ENCODE measurements around the gene HIC2.
"Not testable (repeated sequence)": the region's sequence is repeated elsewhere in the genome, so short reads cannot be mapped to it uniquely, and the experiment has no call there.

The HIC2 gene

GRCh38 chr22:21451545-21452520, 34.7 kb downstream of the HIC2 start:
- DNase-seq, result no peak

- DNase-seq, result not testable (repeated sequence)
Measured at GRCh38 chr22:21452666-21453065, 35.5 kb downstream of the HIC2 start.

DNA sequence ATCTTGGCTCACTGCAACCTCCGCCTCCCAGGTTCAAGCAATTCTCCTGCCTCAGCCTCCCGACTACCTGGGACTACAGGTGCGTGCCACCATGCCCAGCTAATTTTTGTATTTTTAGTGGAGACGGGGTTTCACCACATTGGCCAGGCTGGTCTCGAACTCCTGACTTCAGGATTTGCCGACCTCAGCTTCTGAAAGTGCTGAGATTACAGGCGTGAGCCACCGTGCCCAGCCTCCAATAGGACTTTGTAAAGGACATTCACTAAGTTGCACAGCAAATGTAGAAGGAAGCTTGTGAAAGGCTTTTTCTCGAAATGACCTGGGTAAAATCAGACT, 37.8 kb downstream of the HIC2 start:
- DNase-seq, result not testable (repeated sequence)

GRCh38 chr22:21455334-21456089, 38.3 kb downstream of the HIC2 start:
- no peak for DNase-seq

GRCh38 chr22:21457023-21457787, 40.0 kb downstream of the HIC2 start:
- no peak for DNase-seq

- not testable (repeated sequence) for DNase-seq
Measured at GRCh38 chr22:21462672-21463071, 45.5 kb downstream of the HIC2 start.

- DNase-seq, result not testable (repeated sequence)
Measured at GRCh38 chr22:21467337-21468193, 50.4 kb downstream of the HIC2 start, which contains the start of gene TMEM191C. TMEM191C (plus strand) TSS chr22:21467387; CDS start chr22:21467460, 73 bp downstream.

DNA sequence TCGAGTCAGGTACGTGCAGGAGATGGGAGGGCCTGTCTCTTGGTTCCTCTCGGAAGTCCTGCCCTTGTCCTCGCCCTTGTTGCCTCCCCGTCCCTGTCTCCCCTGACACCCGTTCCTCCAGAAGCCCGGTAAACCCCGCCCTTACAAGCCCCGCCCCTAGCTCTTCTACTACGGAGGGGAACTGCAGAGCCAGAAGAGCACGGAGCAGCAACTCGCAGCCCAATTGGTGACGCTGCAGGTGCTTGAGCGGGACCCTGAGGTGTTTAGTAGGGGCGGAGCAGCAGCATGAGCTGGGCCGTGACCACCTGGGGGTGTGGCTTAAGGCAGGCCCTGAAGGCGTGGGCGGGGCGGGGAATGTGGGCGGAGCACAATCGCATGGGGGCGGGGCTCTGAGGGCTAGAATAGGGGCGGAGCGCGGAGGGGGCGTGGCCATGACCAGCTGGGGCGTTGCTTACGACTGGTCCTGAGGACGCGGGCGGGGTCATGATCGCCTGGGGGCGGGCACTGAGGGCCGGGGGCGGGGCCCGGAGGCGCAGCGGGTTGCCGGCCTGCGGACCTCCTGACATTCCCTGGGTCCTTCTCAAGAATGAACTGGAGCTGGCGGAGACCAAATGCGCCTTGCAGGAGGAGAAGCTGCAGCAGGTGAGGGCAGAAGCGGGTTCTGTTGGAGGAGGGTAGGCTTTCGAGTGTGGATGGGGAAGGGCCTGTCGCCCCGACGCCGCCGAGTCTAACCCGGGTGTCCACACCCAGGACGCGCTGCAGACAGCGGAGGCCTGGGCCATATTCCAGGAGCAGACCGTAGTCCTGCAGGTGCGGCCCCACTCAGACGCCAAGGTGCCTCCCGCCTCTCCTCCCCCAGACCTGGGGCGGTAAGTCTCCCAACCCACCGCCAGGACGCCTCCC, 51.3 kb downstream of the HIC2 start:
- DNase-seq, result not testable (repeated sequence)

DNA sequence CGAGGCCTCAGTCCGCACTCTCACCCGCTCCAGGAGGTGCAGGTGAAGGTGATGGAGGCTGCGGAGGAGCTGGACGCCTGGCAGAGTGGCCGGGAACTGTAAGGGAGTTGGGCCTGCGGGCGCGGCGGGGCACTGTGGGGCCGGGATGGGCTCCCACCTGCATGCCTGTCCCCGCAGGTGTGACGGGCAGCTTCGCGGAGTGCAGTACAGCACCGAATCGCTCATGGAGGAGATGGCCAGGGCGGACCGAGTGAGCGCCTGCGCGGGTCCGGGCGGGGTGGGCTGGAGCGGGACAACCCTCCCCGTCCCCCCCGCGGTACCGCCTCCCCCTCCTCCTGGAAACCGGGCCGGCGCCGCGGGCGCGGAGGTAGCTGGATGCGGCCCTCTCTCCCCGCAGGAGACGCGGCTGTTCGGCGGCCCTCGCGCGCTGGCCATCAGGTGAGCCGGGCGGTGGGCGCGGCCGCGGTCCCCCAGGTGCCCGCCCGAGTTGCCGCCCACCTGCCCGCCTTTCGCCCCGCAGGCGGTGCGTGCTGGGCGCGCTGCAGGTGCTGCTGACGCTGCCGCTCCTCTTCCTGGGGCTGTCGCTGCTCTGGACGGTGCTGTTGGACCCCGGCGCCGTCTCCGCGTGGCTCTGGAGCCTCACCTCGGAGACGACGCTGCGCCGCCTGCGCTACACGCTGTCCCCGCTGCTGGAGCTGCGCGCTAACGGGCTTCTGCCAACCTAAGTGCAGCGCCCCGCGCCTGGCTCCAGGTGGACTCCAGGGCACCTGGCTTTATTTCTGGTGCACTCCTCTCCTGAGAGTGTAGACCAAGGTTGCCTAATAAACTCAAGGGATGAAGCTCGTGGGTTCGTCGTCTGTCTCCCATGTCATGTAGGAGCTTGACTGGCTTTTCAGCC, 52.2 kb downstream of the HIC2 start:
- DNase-seq, result not testable (repeated sequence)

- DNase-seq, result not testable (repeated sequence)
Measured at GRCh38 chr22:21472984-21473383, 55.8 kb downstream of the HIC2 start.

- not testable (repeated sequence) for DNase-seq
Measured at GRCh38 chr22:21473664-21474063, 56.5 kb downstream of the HIC2 start.

DNA sequence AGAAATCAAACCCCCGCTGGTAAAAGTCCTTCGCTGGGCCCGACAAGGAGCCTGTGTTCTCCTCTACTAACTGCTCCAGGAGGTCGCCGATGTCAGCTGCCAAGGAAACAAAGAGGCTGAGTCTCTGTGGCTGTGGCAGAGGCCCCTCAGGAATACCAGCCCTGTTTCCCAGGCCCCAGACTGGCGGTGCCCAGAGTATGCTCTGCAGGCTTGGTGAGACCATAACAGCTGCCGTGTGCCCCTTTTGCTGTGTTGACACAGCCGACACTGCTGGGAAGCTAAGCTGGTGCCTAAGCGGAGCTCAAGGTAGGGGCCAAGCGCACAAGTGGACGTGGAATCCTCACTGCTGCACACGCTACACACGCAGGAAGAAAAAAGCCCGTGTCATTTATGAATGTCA, 66.9 kb downstream of the HIC2 start:
- DNase-seq, result not testable (repeated sequence)

- not testable (repeated sequence) for DNase-seq
Measured at GRCh38 chr22:21487723-21488122, 70.6 kb downstream of the HIC2 start.

DNA sequence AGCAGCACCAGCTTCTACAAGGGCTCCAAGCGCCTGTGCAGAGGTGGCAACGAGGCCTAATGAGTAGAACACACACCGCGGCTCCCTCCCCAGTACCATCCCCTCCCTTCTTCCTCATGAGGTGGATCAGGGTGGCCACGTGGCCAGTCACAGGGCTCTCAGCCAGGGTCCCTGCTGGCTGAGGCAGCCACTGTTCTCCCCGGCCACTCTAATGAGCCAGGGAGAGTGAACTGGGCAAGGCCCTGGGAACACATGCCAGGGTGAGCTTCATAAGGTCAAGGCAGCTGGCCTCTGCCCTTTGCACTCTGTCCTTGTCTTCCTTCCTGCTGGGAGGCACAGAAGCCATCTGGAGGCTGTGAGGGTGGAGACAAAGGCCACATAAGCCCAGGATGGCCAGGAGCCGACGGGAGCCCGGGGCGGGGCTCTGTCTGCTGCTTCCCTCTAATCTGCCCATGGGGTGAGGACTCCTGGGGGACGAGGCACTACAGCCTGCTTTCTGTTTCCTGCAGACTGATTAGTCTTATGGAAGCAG, 72.0 kb downstream of the HIC2 start:
- not testable (repeated sequence) for DNase-seq

- DNase-seq, result not testable (repeated sequence)
Measured at GRCh38 chr22:21490556-21490955, 73.4 kb downstream of the HIC2 start.

- not testable (repeated sequence) for DNase-seq
Measured at GRCh38 chr22:21492271-21492670, 75.1 kb downstream of the HIC2 start.

GRCh38 chr22:21493789-21494782, 76.9 kb downstream of the HIC2 start:
- DNase-seq, result not testable (repeated sequence)

GRCh38 chr22:21497984-21498383, 80.8 kb downstream of the HIC2 start:
- not testable (repeated sequence) for DNase-seq
